GM12891 (cell line): ENCODE data around the gene EGR4. TPM values are rescaled to one million over a fixed set of nuclear protein-coding genes. Genes with fewer than 3 reads are reported as not detected.

Experiments
- DNase-seq: peaks from one replicate; pipeline ENCODE4 v3.0.0; 2011; ENCODE audit warnings: low spot score; ENCODE audit not compliant: insufficient read length
- FAIRE-seq: peaks from 2 replicates; lab custom pipeline; 2011; peaks lifted over from hg19 to GRCh38; lab: Jason Lieb, UNC
- PAX5 ChIP-seq: IDR thresholded peaks from 2 replicates; pipeline ENCODE4 v1.6.1; 2011; ENCODE audit warnings: low read length, moderate library complexity, mild to moderate bottlenecking; ENCODE audit not compliant: insufficient read depth, severe bottlenecking
- POLR2A ChIP-seq: IDR thresholded peaks from 2 replicates; pipeline ENCODE4 v1.6.1; 2011; ENCODE audit warnings: low read depth, low read length, control low read depth
- POLR2AphosphoS5 ChIP-seq: IDR thresholded peaks from 2 replicates; pipeline ENCODE4 v1.6.1; 2011; ENCODE audit warnings: low read depth, low read length, control low read depth
- POU2F2 ChIP-seq: IDR thresholded peaks from 2 replicates; pipeline ENCODE4 v1.6.1; 2011; ENCODE audit warnings: low read depth, mild to moderate bottlenecking, control low read depth, low read length, moderate library complexity
- SPI1 ChIP-seq: IDR thresholded peaks from 2 replicates; pipeline ENCODE4 v1.6.1; 2011; ENCODE audit warnings: low read depth, low read length, control low read depth
- TAF1 ChIP-seq: IDR thresholded peaks from 2 replicates; pipeline ENCODE4 v1.6.1; 2011; ENCODE audit warnings: low read depth, low read length, control low read depth
- polyA plus RNA-seq: library from polyadenylated mRNA; unstranded; fragments of >200 nt; gene quantifications from one replicate; pipeline ENCODE4 v1.2.1, GENCODE V29; 2012; ENCODE audit warnings: low read depth, missing spikeins, inconsistent platforms; ENCODE audit not compliant: missing spikeins

Gene EGR4
- 0.12 TPM for polyA plus RNA-seq

GRCh38 chr2:73293534-73294171 lies at the start of gene EGR4:
EGR4 (minus strand) TSS chr2:73293548; CDS start chr2:73293317, 231 bp downstream.
- FAIRE-seq = peak; percentile 99
- no peak for TF ChIP-seq SPI1
- TF ChIP-seq TAF1 = no peak
- no peak for TF ChIP-seq POLR2AphosphoS5
- TF ChIP-seq PAX5 = no peak
- no peak for TF ChIP-seq POLR2A
- peak; percentile 94 for DNase-seq

- peak; percentile 40 for FAIRE-seq
These were observed 47.7 kb upstream of the EGR4 start for GRCh38 chr2:73341039-73341438.

GRCh38 chr2:73339201-73339600 lies 45.9 kb upstream of the EGR4 start:
- FAIRE-seq (no peak), DNase-seq (no peak)
- TF ChIP-seq POU2F2 = no peak
- TF ChIP-seq TAF1 = no peak
- TF ChIP-seq POLR2AphosphoS5 = no peak
- no peak for TF ChIP-seq POLR2A
- TF ChIP-seq PAX5 = no peak
- TF ChIP-seq SPI1 = no peak

More at GRCh38 chr2:73341039-73341438, 47.7 kb upstream of the EGR4 start:
- TF ChIP-seq POU2F2 = no peak
- no peak for TF ChIP-seq POLR2AphosphoS5
- no peak for TF ChIP-seq SPI1
- no peak for TF ChIP-seq POLR2A
- TF ChIP-seq PAX5 = no peak
- TF ChIP-seq TAF1 = no peak
- no peak for DNase-seq

- no peak for DNase-seq
- no peak for TF ChIP-seq POLR2AphosphoS5
- TF ChIP-seq TAF1 = no peak
- no peak for TF ChIP-seq POU2F2
- TF ChIP-seq PAX5 = no peak
- no peak for FAIRE-seq
These were observed 44.5 kb upstream of the EGR4 start for GRCh38 chr2:73337828-73338227.

- DNase-seq = no peak
- TF ChIP-seq POLR2AphosphoS5 (no peak), SPI1 (no peak), PAX5 (no peak), TAF1 (no peak), POU2F2 (no peak)
- no peak for FAIRE-seq
These were observed 41.3 kb upstream of the EGR4 start for GRCh38 chr2:73334620-73335019.

- DNase-seq (no peak), FAIRE-seq (no peak)
- TF ChIP-seq POU2F2 = no peak
- no peak for TF ChIP-seq PAX5
- TF ChIP-seq POLR2AphosphoS5 = no peak
- no peak for TF ChIP-seq TAF1
These were observed 40.7 kb upstream of the EGR4 start for GRCh38 chr2:73334045-73334444.

GRCh38 chr2:73333564-73333963 lies 40.2 kb upstream of the EGR4 start:
- DNase-seq = no peak
- TF ChIP-seq POLR2A (no peak), POU2F2 (no peak), POLR2AphosphoS5 (no peak), SPI1 (no peak), PAX5 (no peak), TAF1 (no peak)
- no peak for FAIRE-seq

GRCh38 chr2:73324126-73324725 lies 30.9 kb upstream of the EGR4 start:
- no peak for FAIRE-seq
- no peak for DNase-seq
- no peak for TF ChIP-seq TAF1

GRCh38 chr2:73323551-73323950 lies 30.2 kb upstream of the EGR4 start:
- FAIRE-seq = no peak
- DNase-seq = no peak
- TF ChIP-seq POLR2A (no peak), POLR2AphosphoS5 (no peak)

- no peak for TF ChIP-seq POU2F2
- DNase-seq (no peak), FAIRE-seq (no peak)
These were observed 21.1 kb upstream of the EGR4 start for GRCh38 chr2:73314441-73314840.
